HG03025 (cell line): ENCODE measurements around the gene COL12A1.

Experiments used
- ATAC-seq: cut with Tn5 transposase; IDR thresholded peaks from one replicate; pipeline ENCODE4 v1.9.1; 2021; ENCODE audit warnings: mild to moderate bottlenecking, moderate library complexity; ENCODE audit not compliant: unreplicated experiment, low FRiP score

The COL12A1 gene

DNA sequence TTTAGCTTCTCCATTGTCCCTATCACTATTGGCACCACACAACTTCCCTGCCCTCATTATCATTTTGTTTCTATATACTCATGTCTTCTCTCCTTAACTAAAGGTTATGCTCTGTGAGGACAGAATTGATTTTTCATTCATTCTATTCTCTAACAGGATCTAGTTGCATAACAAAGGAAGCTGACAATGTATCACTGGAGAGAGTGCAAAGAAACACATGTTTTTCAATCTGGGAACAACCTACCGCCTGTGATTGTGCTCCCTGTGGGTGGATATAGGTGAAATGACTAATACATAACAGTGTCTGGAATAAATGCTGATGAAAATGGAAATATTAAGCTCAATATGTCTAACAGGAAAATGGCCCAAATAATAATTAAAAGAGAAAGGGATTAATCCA lies 56.6 kb downstream of the COL12A1 start:
- ATAC-seq, result no peak

DNA sequence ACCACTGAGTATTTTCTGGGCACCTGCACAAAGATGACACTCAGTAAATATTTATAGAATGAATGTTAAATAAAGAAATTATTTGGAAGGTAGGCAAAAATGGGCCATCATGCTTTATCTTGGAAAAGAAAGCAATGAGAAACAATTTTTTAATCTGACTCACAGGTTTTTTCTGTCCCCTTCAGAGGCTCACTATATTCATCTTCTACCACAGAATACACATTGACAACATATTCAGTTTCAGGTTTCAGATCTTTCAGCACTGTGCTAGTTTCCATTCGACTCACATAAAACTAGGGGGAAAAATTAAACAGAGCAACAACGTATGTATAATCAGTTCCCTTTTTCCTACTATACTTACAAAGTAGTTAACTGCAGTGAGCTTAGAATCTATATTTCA lies 58.3 kb downstream of the COL12A1 start:
- ATAC-seq, result peak; percentile 85

DNA sequence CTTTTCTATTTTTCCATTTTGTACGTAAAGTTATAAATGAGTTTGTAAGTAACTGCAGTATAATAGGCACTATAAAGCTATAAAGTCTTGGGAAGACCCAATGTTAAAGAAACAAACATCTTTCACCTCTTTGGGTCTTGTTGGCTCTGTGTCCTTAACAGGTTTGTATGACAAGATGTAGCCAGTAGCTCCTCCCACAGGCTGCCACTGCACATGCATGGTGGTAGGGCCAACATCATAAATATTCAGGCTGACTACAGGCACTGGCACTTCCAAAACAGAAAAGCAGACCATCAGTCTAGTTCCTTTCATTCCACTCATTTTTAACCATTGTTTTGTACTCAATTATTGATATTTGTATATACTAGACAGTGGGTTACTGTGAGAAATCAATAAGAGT lies 59.9 kb downstream of the COL12A1 start:
- ATAC-seq, result no peak

DNA sequence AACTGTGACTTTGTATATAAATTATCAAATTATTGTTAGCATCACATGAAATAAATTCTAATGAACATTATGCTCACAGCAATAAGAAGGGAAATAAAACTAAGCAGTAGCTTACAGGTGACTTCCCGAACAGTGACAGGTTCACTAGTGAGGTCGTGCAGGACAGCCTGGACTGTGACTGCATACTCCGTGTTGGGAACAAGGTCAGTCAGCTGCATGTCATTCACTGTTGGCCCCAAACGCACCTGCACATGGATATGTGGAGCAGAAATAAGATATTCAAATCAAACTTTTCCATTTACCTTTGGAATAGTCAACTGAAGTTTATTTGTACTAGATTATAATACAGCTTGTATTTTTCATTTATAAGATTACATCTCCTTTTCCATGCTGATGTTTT lies 60.6 kb downstream of the COL12A1 start:
- no peak for ATAC-seq

DNA sequence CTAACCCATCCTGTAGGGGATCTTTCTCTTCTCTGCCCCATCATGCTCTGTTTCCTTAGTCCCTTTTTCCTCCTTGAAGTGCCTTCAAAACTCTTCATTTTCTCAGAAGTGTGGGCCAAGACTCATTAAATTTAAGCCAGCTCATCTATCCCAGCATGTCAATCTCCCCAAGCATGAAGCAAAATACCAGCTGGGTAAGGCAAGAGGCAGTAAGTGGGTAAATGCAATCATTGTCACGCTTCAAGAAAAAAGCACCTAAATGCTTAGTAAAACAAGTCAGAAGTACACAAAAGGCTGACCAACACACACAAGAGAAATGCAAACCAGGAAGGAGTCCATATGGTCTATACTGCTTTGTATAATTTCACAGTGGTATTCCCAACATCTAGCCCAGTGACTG lies 61.5 kb downstream of the COL12A1 start:
- no peak for ATAC-seq

DNA sequence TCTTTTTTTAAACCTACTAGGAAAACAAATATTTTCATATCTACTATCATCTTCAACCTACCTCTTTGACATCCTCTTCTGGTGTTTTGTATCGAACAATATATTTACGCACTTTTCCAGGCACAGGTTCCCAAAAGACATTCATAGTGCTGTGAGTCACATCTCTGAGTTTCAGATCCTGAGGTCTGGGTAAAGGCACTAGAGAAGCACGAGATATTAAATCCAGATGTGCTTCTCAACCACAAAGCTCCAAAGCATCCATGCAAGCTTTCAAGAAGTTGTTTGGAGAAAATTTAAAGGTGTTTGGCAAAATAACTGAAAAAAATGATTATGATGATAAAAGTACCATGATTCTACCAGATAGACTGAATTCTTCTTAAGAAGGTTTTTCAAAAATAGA lies 62.7 kb downstream of the COL12A1 start:
- ATAC-seq, result no peak

DNA sequence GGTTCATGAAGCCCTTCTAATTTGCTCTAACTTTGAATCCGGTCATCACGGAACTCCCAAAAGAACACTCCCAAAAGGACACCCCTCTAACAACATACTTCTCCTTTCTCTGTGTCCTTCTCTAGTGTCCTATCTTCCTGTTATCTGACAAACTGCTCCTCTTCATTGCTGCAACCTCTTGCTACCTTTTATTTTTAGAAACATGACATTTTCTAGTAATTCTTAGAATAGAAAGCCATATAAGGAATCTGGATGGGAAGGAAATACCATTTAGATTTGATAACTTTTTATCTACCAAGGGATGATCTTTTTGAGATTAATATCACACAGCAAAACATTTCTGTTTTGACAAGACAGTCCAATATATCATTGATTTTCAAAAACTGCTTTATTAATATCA lies 63.1 kb downstream of the COL12A1 start:
- ATAC-seq, result no peak

DNA sequence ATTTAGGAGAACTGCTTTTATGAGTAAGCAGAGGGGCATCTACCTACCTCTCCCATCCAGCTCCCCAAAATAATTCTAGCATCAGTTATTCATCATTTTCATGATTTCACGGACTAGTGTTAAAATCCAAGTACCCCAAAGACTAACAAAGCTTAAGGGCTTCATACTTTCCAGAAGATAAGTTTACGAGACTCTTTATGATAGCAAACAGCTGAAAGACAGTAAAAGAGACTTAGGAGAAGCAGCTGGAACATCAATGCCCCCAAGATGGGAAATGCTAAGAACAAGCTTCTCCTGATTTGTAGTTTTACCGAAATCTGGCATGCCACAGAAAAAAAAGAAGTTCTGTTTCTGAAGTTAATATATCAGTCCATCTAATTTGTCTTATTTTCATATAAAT lies 70.0 kb downstream of the COL12A1 start:
- no peak for ATAC-seq

DNA sequence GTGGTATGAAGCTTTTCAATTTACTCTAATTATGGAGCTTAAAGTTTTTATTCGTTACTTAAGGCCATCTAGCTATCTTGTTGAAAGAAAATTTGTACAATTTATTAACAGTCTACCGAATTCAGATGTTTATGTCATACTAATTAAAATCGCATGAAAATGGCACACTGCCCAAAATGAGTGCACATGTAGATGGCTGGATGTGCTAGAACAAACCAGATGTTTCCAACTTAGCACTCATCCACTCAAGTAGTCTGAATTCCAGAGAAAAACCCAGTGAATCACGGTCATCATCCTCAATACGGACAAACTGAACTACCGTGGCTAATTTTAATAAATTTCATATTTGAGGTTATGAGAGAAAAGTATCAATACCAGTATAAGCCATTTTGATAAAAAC lies 70.4 kb downstream of the COL12A1 start:
- no peak for ATAC-seq

DNA sequence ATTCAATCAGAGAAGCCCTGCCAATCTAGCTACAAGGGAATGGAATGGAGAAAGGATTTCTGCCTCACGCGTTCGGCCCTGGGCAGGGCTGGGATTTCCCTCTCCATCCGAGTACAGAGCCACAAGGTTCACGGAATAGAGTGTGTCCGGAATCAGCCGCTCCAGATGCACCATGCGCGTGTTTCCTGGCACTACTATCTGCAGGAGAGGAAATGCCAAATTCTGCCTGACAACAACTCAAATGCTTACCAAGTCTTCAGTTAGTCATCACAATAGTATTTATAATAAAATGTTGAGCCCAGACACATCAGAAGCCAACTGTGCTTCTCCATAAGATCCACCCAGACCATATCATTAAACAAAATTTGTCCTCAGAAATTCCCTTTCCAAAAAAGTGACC lies 75.1 kb downstream of the COL12A1 start:
- no peak for ATAC-seq

DNA sequence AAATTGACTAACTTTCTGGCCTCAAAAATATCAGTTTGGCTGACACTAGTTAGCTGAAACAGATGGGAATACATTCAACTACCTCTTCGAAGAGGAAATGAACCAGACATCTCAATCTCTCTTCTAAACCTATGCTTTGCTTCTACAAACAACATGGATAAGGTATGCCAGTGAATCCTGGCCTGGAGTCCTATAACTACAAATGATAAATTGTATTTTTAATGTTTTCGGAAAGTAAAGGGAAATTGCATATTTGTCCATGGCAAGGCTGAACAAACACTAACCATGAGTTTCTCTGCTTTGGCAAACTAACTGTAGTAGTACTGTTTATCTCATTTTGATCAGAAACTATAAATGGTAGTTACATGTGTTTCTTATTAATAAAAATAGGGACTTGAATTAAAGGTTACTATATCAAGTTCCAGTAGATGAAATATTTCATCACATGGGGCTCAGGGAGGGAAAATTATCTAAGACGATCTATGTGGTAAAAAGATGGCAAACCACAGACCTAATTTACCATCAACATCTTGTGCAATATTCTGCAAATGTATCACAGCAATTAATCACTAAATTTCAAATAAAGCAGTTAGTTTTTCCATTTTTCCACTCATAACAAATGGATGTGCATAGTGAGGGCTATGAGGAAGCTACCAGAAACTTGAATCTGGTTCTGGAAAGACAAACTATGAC lies 76.8 kb downstream of the COL12A1 start:
- no peak for ATAC-seq

DNA sequence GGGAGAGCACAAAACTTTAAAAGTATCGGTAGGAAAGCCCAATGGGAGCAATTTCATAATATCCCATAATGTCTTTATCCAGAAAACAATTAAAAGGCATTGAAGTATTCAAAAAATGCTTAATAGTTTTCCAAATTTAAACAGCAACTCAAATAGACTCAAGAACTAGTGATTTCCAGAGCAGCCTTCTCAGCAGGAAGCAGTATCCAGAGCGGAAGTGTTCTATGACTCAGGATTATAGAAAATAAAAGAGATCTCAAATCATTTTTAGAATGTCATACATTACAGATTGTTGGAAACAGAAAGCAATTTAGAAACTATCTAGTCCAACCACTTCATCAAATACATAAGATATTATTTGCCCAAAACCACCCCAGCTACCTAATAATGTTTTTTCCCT lies 79.3 kb downstream of the COL12A1 start:
- ATAC-seq, result no peak

DNA sequence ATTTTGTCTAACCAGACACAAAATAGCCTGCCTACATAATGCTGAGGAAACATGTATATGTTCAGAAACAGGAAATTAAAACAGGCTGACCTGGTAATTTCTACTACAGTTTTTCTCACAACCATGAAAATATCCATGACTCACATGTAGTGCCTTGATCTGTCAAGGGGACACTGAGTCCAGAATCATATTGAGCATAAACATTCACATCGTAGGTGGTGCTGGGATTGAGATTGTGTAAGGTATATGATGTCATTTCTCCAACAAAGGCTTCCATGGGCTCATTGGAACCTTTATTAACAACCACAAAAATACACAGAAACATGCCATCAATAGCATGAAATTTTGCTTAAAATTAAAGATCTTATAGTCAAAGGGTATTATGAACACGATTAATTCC lies 80.9 kb downstream of the COL12A1 start:
- ATAC-seq, result no peak

DNA sequence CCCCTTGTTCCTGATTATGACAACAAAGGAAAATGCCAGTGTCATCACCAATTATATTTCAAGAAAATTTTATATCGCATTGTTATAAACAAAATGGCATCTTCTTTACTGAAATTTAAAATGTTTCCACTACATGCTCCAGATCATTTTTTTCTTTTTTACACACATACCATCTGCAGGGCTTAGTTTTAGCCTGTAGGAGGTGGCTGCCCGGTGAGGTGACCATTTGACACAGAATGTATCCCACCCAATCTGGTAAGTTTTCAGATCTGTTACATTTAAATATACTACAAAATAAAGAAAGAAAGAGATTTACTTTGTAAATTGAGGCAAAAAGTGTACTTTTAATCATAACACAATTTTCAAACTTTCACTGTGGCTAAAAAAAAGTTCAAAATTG lies 81.8 kb downstream of the COL12A1 start:
- ATAC-seq, result no peak

DNA sequence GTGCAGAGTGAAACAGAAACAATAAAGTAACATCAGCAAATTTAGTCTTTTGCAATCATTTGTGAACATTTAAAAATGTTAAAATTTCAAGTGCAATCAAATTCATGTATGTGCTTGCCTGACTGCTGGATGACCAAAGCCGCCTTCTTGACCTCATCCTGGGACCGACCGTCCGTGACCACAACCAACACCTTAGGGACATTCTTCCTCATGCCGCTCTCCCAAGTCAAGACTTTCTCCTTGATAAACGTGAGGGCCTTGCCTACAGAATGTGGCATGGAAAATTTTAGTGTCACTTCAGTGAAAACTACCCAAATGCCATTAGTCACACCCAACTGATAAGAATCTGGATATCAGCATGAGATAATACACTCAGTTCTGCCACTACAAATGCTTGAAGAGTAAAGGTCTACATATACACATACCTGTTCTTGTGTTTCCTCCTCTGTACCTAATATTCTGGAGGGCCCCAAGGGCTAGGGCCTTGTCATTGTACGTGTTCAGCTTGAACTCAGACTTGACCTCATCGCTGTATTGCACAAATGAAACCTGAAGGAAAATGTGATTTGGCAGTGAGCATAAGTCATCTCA lies 86.8 kb downstream of the COL12A1 start:
- ATAC-seq, result no peak

DNA sequence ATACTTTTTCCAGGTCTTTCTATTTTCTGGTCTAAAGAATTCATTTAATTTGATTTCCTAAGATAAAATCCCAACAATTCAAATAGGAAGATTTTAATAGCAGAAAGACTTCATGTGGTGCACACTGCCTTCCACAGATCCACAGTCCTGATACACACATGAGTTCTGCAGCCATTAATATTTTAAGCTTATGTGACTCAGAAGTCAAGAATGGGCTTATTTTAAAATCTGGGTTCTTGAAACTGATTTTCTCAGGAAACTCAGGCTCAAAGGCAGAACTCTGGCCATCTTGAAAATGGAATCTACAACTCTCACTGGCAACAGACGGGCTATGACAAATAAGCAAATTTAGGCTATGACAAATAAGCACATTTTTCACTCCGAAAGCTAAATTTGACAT lies 88.2 kb downstream of the COL12A1 start:
- ATAC-seq, result no peak

DNA sequence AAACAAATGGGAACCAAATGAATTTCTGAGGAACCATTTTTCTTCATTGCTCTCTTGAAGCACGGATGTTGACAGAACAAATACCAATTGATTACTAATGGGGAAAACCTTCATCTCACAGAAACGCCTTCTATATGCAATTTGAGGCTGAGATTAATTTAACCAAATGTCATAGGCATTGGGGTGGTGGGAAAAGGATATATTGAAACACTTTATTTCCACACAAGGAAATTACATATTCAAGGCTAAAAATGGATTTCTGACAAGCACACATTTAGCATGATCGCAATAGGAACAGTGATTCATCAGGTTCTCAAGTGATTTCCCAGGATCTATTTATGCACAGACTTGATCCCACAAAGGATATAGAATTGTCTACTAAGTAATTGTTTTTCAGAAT lies 88.9 kb downstream of the COL12A1 start:
- ATAC-seq, result no peak

DNA sequence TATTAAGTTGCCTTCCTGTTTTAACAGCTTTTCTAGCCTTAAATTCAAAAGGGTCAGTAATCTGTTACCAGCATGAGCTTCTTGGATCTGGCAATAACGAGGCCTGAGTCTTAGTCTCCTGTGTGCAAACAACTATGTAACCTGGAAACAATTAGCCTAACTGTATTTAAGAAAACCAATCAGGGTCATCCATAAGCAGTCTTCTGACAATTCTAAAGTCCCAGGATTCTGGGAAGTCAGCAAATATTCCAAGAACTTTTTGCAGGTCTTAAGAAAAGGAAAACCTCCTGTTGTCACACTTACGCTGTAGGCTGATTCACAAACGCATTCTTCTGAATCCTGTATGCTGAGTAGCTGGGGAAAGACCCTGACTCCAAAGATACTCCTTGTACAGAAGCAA lies 90.4 kb downstream of the COL12A1 start:
- ATAC-seq, result no peak

DNA sequence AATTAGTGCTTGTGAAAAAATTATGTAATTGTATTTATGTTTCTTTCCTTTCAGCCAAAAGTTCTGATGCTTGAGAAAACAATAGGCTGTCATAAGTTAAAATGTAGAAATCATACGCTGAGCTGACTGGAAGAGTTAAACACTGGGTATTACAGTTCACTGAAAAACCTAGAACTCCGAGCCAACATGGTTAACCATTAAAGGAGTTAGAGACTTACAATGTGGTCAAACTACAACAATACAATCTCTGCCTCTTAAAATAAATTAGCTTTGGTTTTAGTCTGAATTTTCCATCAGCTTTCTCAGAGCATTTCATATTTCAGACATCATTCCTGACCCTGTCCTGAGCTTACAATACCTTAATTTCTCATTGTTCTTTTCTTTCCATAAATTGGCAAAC lies 91.0 kb downstream of the COL12A1 start:
- no peak for ATAC-seq

DNA sequence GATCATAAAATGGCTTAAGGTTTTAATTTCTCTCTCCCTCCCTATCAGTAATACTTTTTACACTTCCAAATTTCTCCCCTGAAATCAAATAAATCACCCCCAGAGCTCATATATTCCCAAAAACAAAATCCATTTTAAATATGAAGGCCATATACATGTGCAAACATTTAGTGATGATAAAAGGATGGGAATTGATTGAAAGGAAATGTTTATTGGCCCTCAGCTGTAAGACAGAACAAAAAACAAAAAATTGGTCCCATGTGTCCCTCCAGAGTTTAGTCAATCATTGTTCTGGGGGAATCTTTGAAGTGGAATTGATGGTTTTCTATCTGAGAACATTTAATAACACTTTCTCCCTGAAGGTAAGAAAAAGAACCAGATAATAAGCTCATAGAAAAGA lies 91.7 kb downstream of the COL12A1 start:
- ATAC-seq, result no peak

DNA sequence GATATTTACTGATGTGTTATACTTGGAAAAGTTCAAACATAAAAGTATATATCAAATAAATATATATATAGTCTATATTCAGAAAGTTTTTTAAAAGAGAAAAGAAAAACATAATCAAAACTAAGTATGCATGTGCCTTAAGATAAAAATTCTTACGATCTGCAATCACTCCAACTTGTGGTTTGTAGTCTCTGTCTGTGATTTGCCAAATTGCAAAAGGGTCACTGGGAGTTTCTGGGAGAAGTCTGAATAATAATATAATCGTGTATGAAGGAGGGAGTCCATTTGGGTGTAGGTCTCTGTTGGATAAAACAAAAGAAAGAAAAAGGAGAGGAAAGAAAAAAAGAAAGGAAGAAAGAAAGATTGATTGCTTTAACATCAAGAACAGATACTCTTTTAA lies 92.4 kb downstream of the COL12A1 start:
- ATAC-seq, result no peak

DNA sequence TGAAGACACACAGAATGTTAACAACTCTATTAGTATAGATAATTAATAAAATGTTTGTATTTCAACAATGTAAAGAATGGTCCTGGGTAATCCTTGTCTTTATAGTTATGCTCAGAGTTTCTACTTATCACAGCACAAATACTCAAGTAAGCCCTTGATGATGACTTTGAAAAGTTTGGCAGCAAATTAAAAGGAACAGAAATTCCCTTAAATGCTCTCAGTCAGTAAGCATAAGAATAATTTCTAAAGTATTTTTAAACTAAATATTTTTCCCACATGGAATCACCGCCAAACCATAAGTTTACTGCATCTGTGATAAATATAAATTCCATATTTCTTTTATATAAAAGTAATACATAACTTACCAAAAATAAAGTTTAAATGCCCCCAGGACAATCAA lies 96.1 kb downstream of the COL12A1 start:
- ATAC-seq, result no peak

DNA sequence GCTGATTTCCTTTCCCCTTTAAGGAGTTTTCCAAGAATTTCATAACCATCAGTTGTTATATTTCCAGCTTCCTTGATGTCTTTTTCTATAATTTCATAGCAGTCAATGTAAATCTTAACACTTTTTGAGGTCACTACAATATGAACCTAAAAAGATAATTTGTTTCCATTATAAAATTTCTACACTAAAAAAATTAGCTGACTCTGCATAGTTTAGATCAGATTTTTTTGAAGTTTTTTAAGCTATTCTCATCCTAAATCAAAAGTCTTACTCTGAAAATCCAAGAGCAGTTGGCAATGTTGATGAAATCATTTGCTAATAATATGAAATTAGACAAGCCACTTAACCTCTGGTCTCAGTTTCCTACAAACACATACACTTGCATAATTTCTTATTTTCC lies 96.8 kb downstream of the COL12A1 start:
- no peak for ATAC-seq
